HEK293T (cell line): ENCODE data around the gene NBAS.
"Not testable (repeated sequence)": the region's sequence is repeated elsewhere in the genome, so short reads cannot be mapped to it uniquely, and the experiment has no call there.

Experiments
- CTCF ChIA-PET: fragments of 350-600 bp; formaldehyde crosslinking; extraction: SDS; loops from one replicate; lab custom pipeline; 2021; ENCODE audit warnings: antibody characterized with exemption, inconsistent platforms; lab: Yijun Ruan, JAX
- POLR2A ChIA-PET: fragments of 350-600 bp; formaldehyde crosslinking; extraction: SDS; loops from one replicate; lab custom pipeline; 2020; ENCODE audit warnings: antibody characterized with exemption, inconsistent platforms; lab: Yijun Ruan, JAX
- DNase-seq: peaks from one replicate; pipeline ENCODE4 v3.0.0; 2012; ENCODE audit warnings: mixed read lengths; ENCODE audit errors: extremely low spot score
- ARNT ChIP-seq: fragments of 450-650 bp; IDR thresholded peaks from 2 replicates; pipeline ENCODE4 v1.6.1; 2017; ENCODE audit warnings: mild to moderate bottlenecking
- BHLHE40 ChIP-seq: fragments of 450-650 bp; IDR thresholded peaks from 2 replicates; pipeline ENCODE4 v1.6.1; 2016; ENCODE audit warnings: mild to moderate bottlenecking, moderate library complexity, borderline replicate concordance
- CTBP1 ChIP-seq: fragments of 450-650 bp; IDR thresholded peaks from 2 replicates; pipeline ENCODE4 v1.6.1; 2016; ENCODE audit warnings: borderline replicate concordance
- ELF4 ChIP-seq: fragments of 450-650 bp; IDR thresholded peaks from 2 replicates; pipeline ENCODE4 v1.6.1; 2017; ENCODE audit warnings: antibody characterized with exemption
- FOXA1 ChIP-seq: fragments of 450-650 bp; IDR thresholded peaks from 2 replicates; pipeline ENCODE4 v1.6.1; 2016; ENCODE audit warnings: mild to moderate bottlenecking
- FOXK2 ChIP-seq: fragments of 450-650 bp; IDR thresholded peaks from 2 replicates; pipeline ENCODE4 v1.6.1; 2016; ENCODE audit warnings: mild to moderate bottlenecking
- FOXM1 ChIP-seq: fragments of 450-650 bp; IDR thresholded peaks from 2 replicates; pipeline ENCODE4 v1.6.1; 2017; ENCODE audit warnings: mild to moderate bottlenecking, borderline replicate concordance
- HDGF ChIP-seq: fragments of 450-650 bp; IDR thresholded peaks from 2 replicates; pipeline ENCODE4 v1.6.1; 2017; ENCODE audit warnings: antibody characterized with exemption, borderline replicate concordance
- L3MBTL2 ChIP-seq: fragments of 450-650 bp; conservative IDR thresholded peaks from 2 replicates; pipeline ENCODE4 v1.6.1; 2016; ENCODE audit warnings: mild to moderate bottlenecking
- LEF1 ChIP-seq: fragments of 450-650 bp; IDR thresholded peaks from 2 replicates; pipeline ENCODE4 v1.6.1; 2017; ENCODE audit warnings: mild to moderate bottlenecking, borderline replicate concordance
- NFRKB ChIP-seq: fragments of 450-650 bp; IDR thresholded peaks from 2 replicates; pipeline ENCODE4 v1.6.1; 2016; ENCODE audit warnings: mild to moderate bottlenecking, moderate library complexity
- SP1 ChIP-seq: fragments of 450-650 bp; IDR thresholded peaks from 2 replicates; pipeline ENCODE4 v1.6.1; 2017
- SUZ12 ChIP-seq: fragments of 450-650 bp; IDR thresholded peaks from 2 replicates; pipeline ENCODE4 v1.6.1; 2016; ENCODE audit warnings: mild to moderate bottlenecking
- TARDBP ChIP-seq: fragments of 450-650 bp; IDR thresholded peaks from 2 replicates; pipeline ENCODE4 v1.6.1; 2016
- ZNF384 ChIP-seq: fragments of 450-650 bp; IDR thresholded peaks from 2 replicates; pipeline ENCODE4 v1.6.1; 2016
- TF ChIP-seq, protein P1 (sequence below): fragments of 450-650 bp; IDR thresholded peaks from 2 replicates; pipeline ENCODE4 v1.6.1; 2016

Gene NBAS

GRCh38 chr2:15447381-15447780 is 113.8 kb downstream of the NBAS start:
- ChIA-PET POLR2A (no interaction called here), CTCF (no interaction called here)
- TF ChIP-seq HDGF (no peak), ELF4 (no peak), TARDBP (no peak), SUZ12 (no peak), FOXA1 (no peak), LEF1 (no peak), BHLHE40 (no peak), SP1 (no peak), CTBP1 (no peak)
- TF ChIP-seq, protein P1, sequence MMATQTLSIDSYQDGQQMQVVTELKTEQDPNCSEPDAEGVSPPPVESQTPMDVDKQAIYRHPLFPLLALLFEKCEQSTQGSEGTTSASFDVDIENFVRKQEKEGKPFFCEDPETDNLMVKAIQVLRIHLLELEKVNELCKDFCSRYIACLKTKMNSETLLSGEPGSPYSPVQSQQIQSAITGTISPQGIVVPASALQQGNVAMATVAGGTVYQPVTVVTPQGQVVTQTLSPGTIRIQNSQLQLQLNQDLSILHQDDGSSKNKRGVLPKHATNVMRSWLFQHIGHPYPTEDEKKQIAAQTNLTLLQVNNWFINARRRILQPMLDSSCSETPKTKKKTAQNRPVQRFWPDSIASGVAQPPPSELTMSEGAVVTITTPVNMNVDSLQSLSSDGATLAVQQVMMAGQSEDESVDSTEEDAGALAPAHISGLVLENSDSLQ = no peak
- no peak for DNase-seq

DNA sequence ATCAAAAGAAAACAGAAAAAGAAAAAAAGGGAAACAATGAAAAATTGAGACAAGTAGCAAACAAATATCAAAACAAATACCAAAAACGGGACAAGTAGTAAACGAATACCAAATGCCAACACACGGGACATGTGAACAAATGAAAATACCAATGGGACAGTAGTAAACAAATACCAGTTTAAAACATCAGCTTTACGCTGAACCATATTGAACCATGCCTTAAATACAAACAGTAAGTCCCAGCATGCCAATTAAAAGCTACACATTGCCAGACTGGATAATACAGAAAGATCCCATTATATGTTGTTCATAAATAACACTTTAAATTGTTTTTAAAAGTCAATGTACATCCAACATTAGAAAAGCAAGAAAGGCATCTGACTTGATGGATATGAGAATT is 114.2 kb downstream of the NBAS start:
- no peak for TF ChIP-seq SUZ12
- TF ChIP-seq ARNT = no peak
- TF ChIP-seq NFRKB = no peak
- TF ChIP-seq ELF4 = no peak
- no peak for TF ChIP-seq SP1
- TF ChIP-seq ZNF384 = no peak
- TF ChIP-seq FOXA1 = no peak
- TF ChIP-seq TARDBP = no peak
- TF ChIP-seq CTBP1 = no peak
- TF ChIP-seq FOXK2 = no peak
- TF ChIP-seq HDGF = no peak
- no peak for TF ChIP-seq FOXM1
- TF ChIP-seq, protein P1 = no peak
- POLR2A ChIA-PET = no interaction called here
- CTCF ChIA-PET = no interaction called here
- DNase-seq = no peak

DNA sequence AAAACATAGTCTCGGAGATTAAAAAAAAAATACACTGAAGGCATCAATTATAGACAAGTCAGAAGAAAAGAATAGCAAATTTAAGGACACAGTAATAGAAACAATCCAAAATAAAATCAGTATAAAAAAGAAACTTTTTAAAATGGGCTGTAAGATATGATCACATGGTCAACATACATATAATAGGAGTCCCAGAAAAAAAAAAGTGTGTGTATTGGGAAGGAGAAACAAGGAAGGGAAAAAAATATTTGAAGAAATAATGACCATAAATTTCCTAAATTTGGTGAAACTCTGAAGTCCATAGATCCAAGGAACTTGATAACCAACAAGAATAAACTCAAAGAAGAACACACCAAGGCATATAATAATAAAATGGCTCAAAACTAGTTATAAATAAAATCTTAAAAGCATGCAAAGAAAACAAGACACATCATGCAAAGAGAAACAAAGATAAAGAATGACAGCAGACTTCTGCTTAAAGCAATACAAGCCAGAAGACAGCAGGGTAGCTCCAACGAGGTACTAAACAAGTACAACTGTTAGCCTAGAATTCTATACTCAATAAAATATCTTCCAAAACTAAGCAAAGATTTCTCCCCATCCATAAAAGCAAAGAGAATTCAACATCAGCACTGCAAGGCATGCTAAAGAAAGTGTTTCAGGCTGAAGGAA is 115.1 kb downstream of the NBAS start:
- TF ChIP-seq NFRKB (no peak), CTBP1 (no peak), LEF1 (no peak)
- DNase-seq = no peak
- CTCF ChIA-PET = no interaction called here
- POLR2A ChIA-PET = no interaction called here

- DNase-seq, POLR2A ChIA-PET, CTCF ChIA-PET: not testable (repeated sequence)
Observed at GRCh38 chr2:15439768-15440524, 121.2 kb downstream of the NBAS start.

- CTCF ChIA-PET = interaction anchor here (0.6 kb wide), 1 partner anchor 50 kb away, joined by 3 read pairs; no protein-coding TSS in a partner anchor
- POLR2A ChIA-PET, DNase-seq: not testable (repeated sequence)
Observed at GRCh38 chr2:15439366-15439765, 121.8 kb downstream of the NBAS start.

DNA sequence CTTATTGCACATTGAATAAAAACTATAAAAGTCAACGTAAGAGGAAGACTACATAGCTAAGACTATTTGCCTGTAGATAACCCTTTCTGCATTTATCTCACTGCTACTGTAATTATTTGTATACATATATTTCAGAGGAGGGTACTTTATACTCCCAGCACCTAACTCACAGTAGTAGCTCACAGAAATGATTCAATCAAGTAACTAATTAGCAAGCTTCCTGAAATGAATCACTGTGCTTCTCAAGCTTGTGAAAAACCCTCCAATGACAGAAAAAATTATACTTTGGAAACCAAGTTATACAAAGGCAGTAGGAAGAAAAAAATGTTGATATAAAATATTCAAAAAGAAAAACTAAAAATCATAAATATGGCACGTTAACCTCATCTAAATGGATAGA is 124.9 kb downstream of the NBAS start:
- POLR2A ChIA-PET = no interaction called here
- DNase-seq = no peak
- CTCF ChIA-PET = interaction anchor here (0.7 kb wide), 1 partner anchor 256 kb away, joined by 3 read pairs; no protein-coding TSS in a partner anchor
- TF ChIP-seq SP1 (no peak), ARNT (no peak), NFRKB (no peak), LEF1 (no peak), L3MBTL2 (no peak), FOXM1 (no peak), FOXA1 (no peak), CTBP1 (no peak)
- TF ChIP-seq, protein P1 = no peak

DNA sequence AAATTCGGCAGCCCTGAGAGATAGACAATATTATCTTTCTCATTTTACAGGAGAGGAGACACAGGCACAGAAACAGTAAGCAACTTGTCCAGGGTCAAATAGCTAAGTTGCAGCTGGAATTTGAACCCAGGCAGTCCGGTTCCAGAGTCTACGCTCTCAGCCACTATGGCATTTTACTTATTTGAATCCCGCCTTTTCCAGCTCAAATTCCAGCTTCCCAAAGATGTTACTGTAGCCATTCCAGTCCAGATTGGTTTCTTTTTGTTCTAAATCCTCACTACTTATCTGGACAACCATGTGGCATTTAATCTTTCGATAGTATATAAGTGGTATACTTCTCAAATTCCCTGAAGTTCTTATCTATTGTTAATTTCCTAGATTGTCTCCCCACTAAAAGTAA is 125.7 kb downstream of the NBAS start:
- ChIA-PET CTCF (no interaction called here), POLR2A (no interaction called here)
- TF ChIP-seq ZNF384 = no peak
- TF ChIP-seq ARNT = no peak
- TF ChIP-seq ELF4 = no peak
- no peak for TF ChIP-seq LEF1
- TF ChIP-seq SP1 = no peak
- no peak for TF ChIP-seq FOXM1
- DNase-seq = no peak
